ENCODE measurements around the gene EGFL7.

EGFL7 gene

DNA sequence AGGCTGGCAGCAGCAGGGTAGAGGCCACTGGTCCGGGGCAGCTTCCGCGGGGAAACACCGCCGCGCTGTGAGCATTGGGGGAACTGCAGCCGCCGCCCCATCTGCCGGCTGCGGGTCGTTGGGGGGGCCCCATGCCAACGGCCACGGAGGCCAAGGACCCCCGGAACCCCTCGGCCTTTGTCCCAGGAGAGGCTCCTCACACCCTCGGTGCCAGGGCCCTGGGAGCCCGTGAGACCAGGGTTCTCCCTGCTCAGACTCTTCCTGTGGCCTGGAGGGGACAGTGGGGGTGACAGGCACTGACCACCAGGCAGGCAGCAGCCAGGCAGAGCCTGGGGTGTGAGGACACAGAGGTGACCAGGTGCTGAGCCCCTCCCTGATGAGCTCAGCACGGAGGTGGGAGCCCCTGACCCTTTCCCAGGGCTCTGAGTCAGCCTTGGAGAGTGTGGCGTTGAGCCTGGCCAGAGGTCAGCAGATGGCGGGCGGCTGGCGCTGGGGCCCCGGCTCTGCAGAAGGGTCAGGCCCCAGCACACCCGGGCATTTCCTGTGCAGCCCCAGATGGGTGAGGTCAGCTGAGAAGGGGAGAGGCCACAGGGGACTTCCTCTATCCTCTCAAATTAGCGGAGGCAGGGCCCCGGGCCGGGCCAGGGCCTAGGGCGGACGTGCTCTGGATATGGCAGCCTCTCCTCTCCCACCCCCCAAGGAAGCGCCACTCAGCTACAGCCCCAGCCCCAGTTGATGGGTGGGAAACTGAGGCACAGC, 17.9 kb upstream of the EGFL7 start (continued):
- TF ChIP-seq SALL2 (tag by site-specific recombination; IDR thresholded peaks at IDR 0.05; ENCODE audit: borderline replicate concordance), result no peak
- 0 out of 2 replicates have a peak, but pooled peaks have one; percentile 66 for TF ChIP-seq ZNF324 (tag by site-specific recombination; IDR thresholded peaks at IDR 0.05)
- TF ChIP-seq GLIS1 (tag by site-specific recombination; IDR thresholded peaks at IDR 0.05), result peak; percentile 41; the same call in 1 of the 2 replicates
- TF ChIP-seq ZBTB48 (tag by site-specific recombination; IDR thresholded peaks at IDR 0.05), result no peak
- TF ChIP-seq ZNF792 (tag by site-specific recombination; IDR thresholded peaks at IDR 0.05), result no peak
- TF ChIP-seq PRDM1 (tag by site-specific recombination; IDR thresholded peaks at IDR 0.05), result no peak
- TF ChIP-seq ZSCAN16 (tag by site-specific recombination; IDR thresholded peaks at IDR 0.05), result no peak
- peak; percentile 96 for TF ChIP-seq GLIS2 (tag by site-specific recombination; IDR thresholded peaks at IDR 0.05)
- TF ChIP-seq, protein P1, sequence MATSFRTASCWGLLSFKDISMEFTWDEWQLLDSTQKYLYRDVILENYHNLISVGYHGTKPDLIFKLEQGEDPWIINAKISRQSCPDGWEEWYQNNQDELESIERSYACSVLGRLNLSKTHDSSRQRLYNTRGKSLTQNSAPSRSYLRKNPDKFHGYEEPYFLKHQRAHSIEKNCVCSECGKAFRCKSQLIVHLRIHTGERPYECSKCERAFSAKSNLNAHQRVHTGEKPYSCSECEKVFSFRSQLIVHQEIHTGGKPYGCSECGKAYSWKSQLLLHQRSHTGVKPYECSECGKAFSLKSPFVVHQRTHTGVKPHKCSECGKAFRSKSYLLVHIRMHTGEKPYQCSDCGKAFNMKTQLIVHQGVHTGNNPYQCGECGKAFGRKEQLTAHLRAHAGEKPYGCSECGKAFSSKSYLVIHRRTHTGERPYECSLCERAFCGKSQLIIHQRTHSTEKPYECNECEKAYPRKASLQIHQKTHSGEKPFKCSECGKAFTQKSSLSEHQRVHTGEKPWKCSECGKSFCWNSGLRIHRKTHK (tag by site-specific recombination; IDR thresholded peaks at IDR 0.05), result no peak
- TF ChIP-seq, protein P2, sequence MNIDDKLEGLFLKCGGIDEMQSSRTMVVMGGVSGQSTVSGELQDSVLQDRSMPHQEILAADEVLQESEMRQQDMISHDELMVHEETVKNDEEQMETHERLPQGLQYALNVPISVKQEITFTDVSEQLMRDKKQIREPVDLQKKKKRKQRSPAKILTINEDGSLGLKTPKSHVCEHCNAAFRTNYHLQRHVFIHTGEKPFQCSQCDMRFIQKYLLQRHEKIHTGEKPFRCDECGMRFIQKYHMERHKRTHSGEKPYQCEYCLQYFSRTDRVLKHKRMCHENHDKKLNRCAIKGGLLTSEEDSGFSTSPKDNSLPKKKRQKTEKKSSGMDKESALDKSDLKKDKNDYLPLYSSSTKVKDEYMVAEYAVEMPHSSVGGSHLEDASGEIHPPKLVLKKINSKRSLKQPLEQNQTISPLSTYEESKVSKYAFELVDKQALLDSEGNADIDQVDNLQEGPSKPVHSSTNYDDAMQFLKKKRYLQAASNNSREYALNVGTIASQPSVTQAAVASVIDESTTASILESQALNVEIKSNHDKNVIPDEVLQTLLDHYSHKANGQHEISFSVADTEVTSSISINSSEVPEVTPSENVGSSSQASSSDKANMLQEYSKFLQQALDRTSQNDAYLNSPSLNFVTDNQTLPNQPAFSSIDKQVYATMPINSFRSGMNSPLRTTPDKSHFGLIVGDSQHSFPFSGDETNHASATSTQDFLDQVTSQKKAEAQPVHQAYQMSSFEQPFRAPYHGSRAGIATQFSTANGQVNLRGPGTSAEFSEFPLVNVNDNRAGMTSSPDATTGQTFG (tag by site-specific recombination; IDR thresholded peaks at IDR 0.05; ENCODE audit: borderline replicate concordance), result no peak
- no peak for TF ChIP-seq HOXA7 (CRISPR knock-in tag; IDR thresholded peaks at IDR 0.05; ENCODE audit: borderline replicate concordance)
- no peak for TF ChIP-seq ZNF433 (tag by site-specific recombination; IDR thresholded peaks at IDR 0.05; ENCODE audit: low read depth)
- TF ChIP-seq ZBTB1 (tag by site-specific recombination; IDR thresholded peaks at IDR 0.05), result no peak
- no peak for TF ChIP-seq ZNF2 (tag by site-specific recombination; IDR thresholded peaks at IDR 0.05)
- no peak for TF ChIP-seq ZNF366 (tag by site-specific recombination; conservative IDR thresholded peaks at IDR 0.05)
- TF ChIP-seq ZNF16 (tag by site-specific recombination; IDR thresholded peaks at IDR 0.05; ENCODE audit: low read depth), result no peak
- TF ChIP-seq ZNF555 (tag by site-specific recombination; conservative IDR thresholded peaks at IDR 0.05), result no peak
- TF ChIP-seq IKZF3 (tag by site-specific recombination; IDR thresholded peaks at IDR 0.05), result no peak
- TF ChIP-seq ZNF624 (tag by site-specific recombination; IDR thresholded peaks at IDR 0.05), result no peak
- TF ChIP-seq, protein P3, sequence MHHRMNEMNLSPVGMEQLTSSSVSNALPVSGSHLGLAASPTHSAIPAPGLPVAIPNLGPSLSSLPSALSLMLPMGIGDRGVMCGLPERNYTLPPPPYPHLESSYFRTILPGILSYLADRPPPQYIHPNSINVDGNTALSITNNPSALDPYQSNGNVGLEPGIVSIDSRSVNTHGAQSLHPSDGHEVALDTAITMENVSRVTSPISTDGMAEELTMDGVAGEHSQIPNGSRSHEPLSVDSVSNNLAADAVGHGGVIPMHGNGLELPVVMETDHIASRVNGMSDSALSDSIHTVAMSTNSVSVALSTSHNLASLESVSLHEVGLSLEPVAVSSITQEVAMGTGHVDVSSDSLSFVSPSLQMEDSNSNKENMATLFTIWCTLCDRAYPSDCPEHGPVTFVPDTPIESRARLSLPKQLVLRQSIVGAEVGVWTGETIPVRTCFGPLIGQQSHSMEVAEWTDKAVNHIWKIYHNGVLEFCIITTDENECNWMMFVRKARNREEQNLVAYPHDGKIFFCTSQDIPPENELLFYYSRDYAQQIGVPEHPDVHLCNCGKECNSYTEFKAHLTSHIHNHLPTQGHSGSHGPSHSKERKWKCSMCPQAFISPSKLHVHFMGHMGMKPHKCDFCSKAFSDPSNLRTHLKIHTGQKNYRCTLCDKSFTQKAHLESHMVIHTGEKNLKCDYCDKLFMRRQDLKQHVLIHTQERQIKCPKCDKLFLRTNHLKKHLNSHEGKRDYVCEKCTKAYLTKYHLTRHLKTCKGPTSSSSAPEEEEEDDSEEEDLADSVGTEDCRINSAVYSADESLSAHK (tag by site-specific recombination; IDR thresholded peaks at IDR 0.05), result no peak
- no peak for TF ChIP-seq ZNF138 (tag by site-specific recombination; IDR thresholded peaks at IDR 0.05; ENCODE audit: borderline replicate concordance)
- TF ChIP-seq ZNF24 (tag by site-specific recombination; IDR thresholded peaks at IDR 0.05), result no peak
- TF ChIP-seq, protein P4, sequence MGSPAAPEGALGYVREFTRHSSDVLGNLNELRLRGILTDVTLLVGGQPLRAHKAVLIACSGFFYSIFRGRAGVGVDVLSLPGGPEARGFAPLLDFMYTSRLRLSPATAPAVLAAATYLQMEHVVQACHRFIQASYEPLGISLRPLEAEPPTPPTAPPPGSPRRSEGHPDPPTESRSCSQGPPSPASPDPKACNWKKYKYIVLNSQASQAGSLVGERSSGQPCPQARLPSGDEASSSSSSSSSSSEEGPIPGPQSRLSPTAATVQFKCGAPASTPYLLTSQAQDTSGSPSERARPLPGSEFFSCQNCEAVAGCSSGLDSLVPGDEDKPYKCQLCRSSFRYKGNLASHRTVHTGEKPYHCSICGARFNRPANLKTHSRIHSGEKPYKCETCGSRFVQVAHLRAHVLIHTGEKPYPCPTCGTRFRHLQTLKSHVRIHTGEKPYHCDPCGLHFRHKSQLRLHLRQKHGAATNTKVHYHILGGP (tag by site-specific recombination; IDR thresholded peaks at IDR 0.05), result no peak
- TF ChIP-seq, protein P5, sequence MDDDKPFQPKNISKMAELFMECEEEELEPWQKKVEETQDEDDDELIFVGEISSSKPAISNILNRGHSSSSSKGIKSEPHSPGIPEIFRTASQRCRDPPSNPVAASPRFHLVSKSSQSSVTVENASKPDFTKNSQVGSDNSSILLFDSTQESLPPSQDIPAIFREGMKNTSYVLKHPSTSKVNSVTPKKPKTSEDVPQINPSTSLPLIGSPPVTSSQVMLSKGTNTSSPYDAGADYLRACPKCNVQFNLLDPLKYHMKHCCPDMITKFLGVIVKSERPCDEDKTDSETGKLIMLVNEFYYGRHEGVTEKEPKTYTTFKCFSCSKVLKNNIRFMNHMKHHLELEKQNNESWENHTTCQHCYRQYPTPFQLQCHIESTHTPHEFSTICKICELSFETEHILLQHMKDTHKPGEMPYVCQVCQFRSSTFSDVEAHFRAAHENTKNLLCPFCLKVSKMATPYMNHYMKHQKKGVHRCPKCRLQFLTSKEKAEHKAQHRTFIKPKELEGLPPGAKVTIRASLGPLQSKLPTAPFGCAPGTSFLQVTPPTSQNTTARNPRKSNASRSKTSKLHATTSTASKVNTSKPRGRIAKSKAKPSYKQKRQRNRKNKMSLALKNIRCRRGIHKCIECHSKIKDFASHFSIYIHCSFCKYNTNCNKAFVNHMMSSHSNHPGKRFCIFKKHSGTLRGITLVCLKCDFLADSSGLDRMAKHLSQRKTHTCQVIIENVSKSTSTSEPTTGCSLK (tag by site-specific recombination; IDR thresholded peaks at IDR 0.05), result no peak
- TF ChIP-seq, protein P6, sequence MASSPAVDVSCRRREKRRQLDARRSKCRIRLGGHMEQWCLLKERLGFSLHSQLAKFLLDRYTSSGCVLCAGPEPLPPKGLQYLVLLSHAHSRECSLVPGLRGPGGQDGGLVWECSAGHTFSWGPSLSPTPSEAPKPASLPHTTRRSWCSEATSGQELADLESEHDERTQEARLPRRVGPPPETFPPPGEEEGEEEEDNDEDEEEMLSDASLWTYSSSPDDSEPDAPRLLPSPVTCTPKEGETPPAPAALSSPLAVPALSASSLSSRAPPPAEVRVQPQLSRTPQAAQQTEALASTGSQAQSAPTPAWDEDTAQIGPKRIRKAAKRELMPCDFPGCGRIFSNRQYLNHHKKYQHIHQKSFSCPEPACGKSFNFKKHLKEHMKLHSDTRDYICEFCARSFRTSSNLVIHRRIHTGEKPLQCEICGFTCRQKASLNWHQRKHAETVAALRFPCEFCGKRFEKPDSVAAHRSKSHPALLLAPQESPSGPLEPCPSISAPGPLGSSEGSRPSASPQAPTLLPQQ (tag by site-specific recombination; IDR thresholded peaks at IDR 0.05), result no peak
- TF ChIP-seq ZFP69B (tag by site-specific recombination; IDR thresholded peaks at IDR 0.05), result no peak

All from HEK293 (cell line).